Loucy (cell line): ENCODE data around the gene LRRC56.

Source experiments
- CTCF ChIP-seq: fragments of 200-600 bp; sonication (generic); conservative IDR thresholded peaks from 2 replicates; pipeline ENCODE4 v1.5.1; 2014; ENCODE audit warnings: mild to moderate bottlenecking, antibody characterized with exemption, low read length
- EZH2phosphoT487 ChIP-seq: fragments of 200-600 bp; IDR thresholded peaks from 2 replicates; pipeline ENCODE4 v1.6.1; 2018; ENCODE audit warnings: antibody characterized with exemption, mild to moderate bottlenecking, moderate library complexity, borderline replicate concordance

GRCh38 chr11:567629-568292 lies 30.4 kb downstream of the LRRC56 start:
- TF ChIP-seq CTCF (no peak), EZH2phosphoT487 (no peak)
